Spleen (tissue), 11 donors: Measurements from ENCODE around the gene FILIP1. TPM values are rescaled to one million over a fixed set of nuclear protein-coding genes. Genes with fewer than 3 reads are reported as not detected.

ENCODE experiments used
- microRNA-seq, 3 donors: library from miRNA; unstranded; fragments of <30 nt; microRNA quantifications; one replicate each; pipeline versions ENCODE4 to v1.1.0, GENCODE V29; 2019 to 2020
- polyA plus RNA-seq, 3 donors: library from polyadenylated mRNA; stranded (reverse); fragments of 200-250 nt; gene quantifications; one replicate each; pipeline ENCODE4 v1.2.1, GENCODE V29; 2013
- small RNA-seq, 4 donors: library from RNA; depleted of rRNA; stranded (forward); fragments of <200 nt; gene quantifications; one replicate each; pipeline ENCODE3, GENCODE V24; 2016
- total RNA-seq, 7 donors: library from RNA; depleted of rRNA in 3 of 7; stranded (reverse); fragments of >200 nt in 3 of 7; fragmentation: NEBNext Ultra II Directional in 4 of 7; extraction: Animal tissue kit (Norgen Biotek cat#: 25700) in 4 of 7; gene quantifications; one replicate each; pipeline versions ENCODE4 v1.1.0 to v1.2.1, GENCODE V29; 2016 to 2021
- donor health status: healthy with polysubstance abuse.
- donor health status: DM: no; HTN: no; CAD: no; lungs with moderate emphysema.
- donor health status: DM: no; HTN: no; CAD: no.
- donor health status: Bipolar disorder and iron deficiency.
- donor health status: healthy.
- donor health status: DM: no; HTN: no; CAD: no.
- donor health status: DM: yes; HTN: yes; CAD: no.

FILIP1 gene
- total and polyA plus RNA-seq, 10 donors, result 0.11 to 0.59 (median 0.38) TPM

Small RNAs within 50 kb of the gene (microRNA-seq; reads per million reads assigned to microRNA genes)
- gene MIR4463, result 0 reads per million in 3 donors

Small RNAs within 50 kb of the gene (small RNA-seq; reads per million reads assigned to genes)
- gene MIR4463 (0 reads per million in 4 donors), gene RF00012 (0 reads per million in 4 donors), gene RNU1-34P (0 reads per million in 4 donors)

Other genes with a start within 250 kb of the FILIP1 start
- 100 to 1,000 TPM; 158 to 387 (median 185) TPM for gene COX7A2, start 250.0 kb downstream of the FILIP1 start, total RNA-seq
- gene COX7A2, start 250.0 kb downstream of the FILIP1 start, polyA plus RNA-seq, result 100 to 1,000 TPM; 199 to 535 (median 248) TPM
- gene TMEM30A, start 209.0 kb downstream of the FILIP1 start, total RNA-seq, result 100 to 1,000 TPM in 2 of 7 donors, 10 to 100 TPM in 5; 84.2 to 111 (median 93.1) TPM
- 10 to 100 TPM; 19.9 to 22.8 (median 21.9) TPM for gene TMEM30A, start 209.0 kb downstream of the FILIP1 start, polyA plus RNA-seq
- 100 to 1,000 TPM; 106 to 166 (median 133) TPM for gene SENP6, start 108.1 kb upstream of the FILIP1 start, total RNA-seq
- gene SENP6, start 108.1 kb upstream of the FILIP1 start, polyA plus RNA-seq, result 10 to 100 TPM; 29.2 to 48.6 (median 42.4) TPM